HEK293 (cell line): ENCODE results near the gene ARNT2.

Experiments
- CTCF ChIA-PET: fragments of 350-600 bp; formaldehyde crosslinking; extraction: SDS; loops from one replicate; lab custom pipeline; 2021; ENCODE audit warnings: antibody characterized with exemption; lab: Yijun Ruan, JAX
- POLR2A ChIA-PET: fragments of 300-600 bp; formaldehyde crosslinking; extraction: SDS; loops from one replicate; lab custom pipeline; 2020; ENCODE audit warnings: antibody characterized with exemption, inconsistent platforms; lab: Yijun Ruan, JAX
- H3K27ac ChIP-seq: fragments of 200-500 bp; sonication (Bioruptor generic); 2 replicates; pipeline ENCODE4 v1.5.1; 2014; ENCODE audit warnings: low read depth, low read length, control low read depth, inconsistent platforms; ENCODE audit errors: extremely low read depth
- H3K36me3 ChIP-seq, 2 experiments: fragments of 200-500 bp in 1 of 2; sonication (Bioruptor generic) in 1 of 2; 1 replicate in 1 of 2; 2 replicates in 1 of 2; pipeline ENCODE4 v1.5.1; 2014 to 2017; ENCODE audit warnings: inconsistent platforms in 2 of 2, low read length in 2 of 2; ENCODE audit not compliant: control insufficient read depth in 2 of 2, insufficient read depth in 1 of 2
- H3K4me1 ChIP-seq: fragments of 200-500 bp; sonication (Bioruptor generic); 2 replicates; pipeline ENCODE4 v1.5.1; 2014; ENCODE audit warnings: mild to moderate bottlenecking, low read length, inconsistent platforms; ENCODE audit not compliant: control insufficient read depth, insufficient read depth
- H3K4me3 ChIP-seq: 2 replicates; pipeline ENCODE4 v1.5.1; 2011; ENCODE audit warnings: low read depth, mild to moderate bottlenecking, control low read depth, low read length, moderate library complexity
- H3K9me3 ChIP-seq: fragments of 200-500 bp; sonication (Bioruptor generic); 2 replicates; pipeline ENCODE4 v1.5.1; 2014; ENCODE audit warnings: low read depth, low read length, inconsistent platforms; ENCODE audit not compliant: control insufficient read depth, insufficient read depth
- BCL11B ChIP-seq: fragments of 450-650 bp; formaldehyde crosslinking; IDR thresholded peaks from 2 replicates; pipeline ENCODE4 v1.5.1; 2016; ENCODE audit warnings: low read depth, missing biosample characterization, missing genetic modification characterization
- GLI2 ChIP-seq: fragments of 450-650 bp; formaldehyde crosslinking; IDR thresholded peaks from 2 replicates; pipeline ENCODE4; 2017; ENCODE audit warnings: missing biosample characterization, missing genetic modification characterization, low read depth, borderline replicate concordance
- GLI4 ChIP-seq: fragments of 450-650 bp; formaldehyde crosslinking; IDR thresholded peaks from 2 replicates; pipeline ENCODE4 v1.5.1; 2016; ENCODE audit warnings: missing biosample characterization, missing genetic modification characterization
- HOXC10 ChIP-seq: sonication (generic); formaldehyde crosslinking; IDR thresholded peaks from 2 replicates; pipeline ENCODE4 v1.8.1; 2023; ENCODE audit warnings: mild to moderate bottlenecking, missing genetic modification reagents
- KLF9 ChIP-seq: fragments of 450-650 bp; formaldehyde crosslinking; IDR thresholded peaks from 2 replicates; pipeline ENCODE4 v1.5.1; 2016; ENCODE audit warnings: missing biosample characterization, missing genetic modification characterization, low read depth
- ZFP69B ChIP-seq: fragments of 450-650 bp; formaldehyde crosslinking; IDR thresholded peaks from 2 replicates; pipeline ENCODE4 v1.5.1; 2016; ENCODE audit warnings: missing biosample characterization, missing genetic modification characterization
- ZIC2 ChIP-seq: fragments of 450-650 bp; formaldehyde crosslinking; IDR thresholded peaks from 2 replicates; pipeline ENCODE4 v1.5.1; 2016; ENCODE audit warnings: missing biosample characterization, missing genetic modification characterization
- ZNF10 ChIP-seq: fragments of 450-650 bp; formaldehyde crosslinking; IDR thresholded peaks from 2 replicates; pipeline ENCODE4 v1.5.1; 2017; ENCODE audit warnings: missing biosample characterization, missing genetic modification characterization
- ZNF16 ChIP-seq: fragments of 450-650 bp; formaldehyde crosslinking; IDR thresholded peaks from 2 replicates; pipeline ENCODE4 v1.5.1; 2016; ENCODE audit warnings: low read depth, missing biosample characterization, missing genetic modification characterization
- ZNF202 ChIP-seq: fragments of 450-650 bp; formaldehyde crosslinking; IDR thresholded peaks from 2 replicates; pipeline ENCODE4 v1.5.1; 2016; ENCODE audit warnings: missing biosample characterization, missing genetic modification characterization, borderline replicate concordance
- ZNF214 ChIP-seq: fragments of 450-650 bp; formaldehyde crosslinking; IDR thresholded peaks from 2 replicates; pipeline ENCODE4 v1.5.1; 2017; ENCODE audit warnings: missing biosample characterization, mild to moderate bottlenecking, missing genetic modification characterization, borderline replicate concordance
- ZNF248 ChIP-seq: fragments of 450-650 bp; formaldehyde crosslinking; IDR thresholded peaks from 2 replicates; pipeline ENCODE4 v1.5.1; 2017; ENCODE audit warnings: missing biosample characterization, missing genetic modification characterization
- ZNF394 ChIP-seq: fragments of 450-650 bp; formaldehyde crosslinking; IDR thresholded peaks from 2 replicates; pipeline ENCODE4 v1.5.1; 2016; ENCODE audit warnings: missing biosample characterization, missing genetic modification characterization, mild to moderate bottlenecking, moderate library complexity, borderline replicate concordance
- ZNF433 ChIP-seq: fragments of 450-650 bp; formaldehyde crosslinking; IDR thresholded peaks from 2 replicates; pipeline ENCODE4 v1.5.1; 2016; ENCODE audit warnings: missing biosample characterization, missing genetic modification characterization, low read depth
- ZNF510 ChIP-seq: fragments of 450-650 bp; formaldehyde crosslinking; IDR thresholded peaks from 2 replicates; pipeline ENCODE4 v1.5.1; 2018; ENCODE audit warnings: mild to moderate bottlenecking, missing genetic modification characterization, missing biosample characterization; ENCODE audit not compliant: insufficient replicate concordance
- ZNF555 ChIP-seq: fragments of 450-650 bp; formaldehyde crosslinking; conservative IDR thresholded peaks from 2 replicates; pipeline ENCODE4 v1.5.1; 2017; ENCODE audit warnings: missing biosample characterization, mild to moderate bottlenecking, missing genetic modification characterization, inconsistent platforms
- ZNF571 ChIP-seq: fragments of 450-650 bp; formaldehyde crosslinking; IDR thresholded peaks from 2 replicates; pipeline ENCODE4 v1.5.0; 2017; ENCODE audit warnings: missing biosample characterization, missing genetic modification characterization
- ZNF621 ChIP-seq: fragments of 450-650 bp; formaldehyde crosslinking; IDR thresholded peaks from 2 replicates; pipeline ENCODE4 v1.5.1; 2017; ENCODE audit warnings: missing biosample characterization, missing genetic modification characterization
- ZNF626 ChIP-seq: fragments of 450-650 bp; sonication (Bioruptor Pico); formaldehyde crosslinking; IDR thresholded peaks from 2 replicates; pipeline ENCODE4 v1.5.1; 2018; ENCODE audit warnings: missing biosample characterization, missing genetic modification characterization, inconsistent platforms
- ZNF660 ChIP-seq: fragments of 450-650 bp; IDR thresholded peaks from 2 replicates; pipeline ENCODE4 v1.5.1; 2018; ENCODE audit warnings: missing biosample characterization, mild to moderate bottlenecking, missing genetic modification characterization
- ZNF677 ChIP-seq: fragments of 450-650 bp; IDR thresholded peaks from 2 replicates; pipeline ENCODE4 v1.5.0; 2018; ENCODE audit warnings: missing biosample characterization, mild to moderate bottlenecking, missing genetic modification characterization, moderate library complexity
- ZNF837 ChIP-seq: fragments of 450-650 bp; formaldehyde crosslinking; IDR thresholded peaks from 2 replicates; pipeline ENCODE4 v1.5.1; 2016; ENCODE audit warnings: missing biosample characterization, missing genetic modification characterization
- ZSCAN16 ChIP-seq: fragments of 450-650 bp; formaldehyde crosslinking; IDR thresholded peaks from 2 replicates; pipeline ENCODE4 v1.5.1; 2016; ENCODE audit warnings: missing biosample characterization, missing genetic modification characterization
- TF ChIP-seq, protein P1 (sequence below): sonication (generic); formaldehyde crosslinking; IDR thresholded peaks from 2 replicates; pipeline ENCODE4 v1.8.1; 2022; ENCODE audit warnings: mild to moderate bottlenecking, moderate library complexity, missing genetic modification reagents
- TF ChIP-seq, protein P2 (sequence below): fragments of 450-650 bp; formaldehyde crosslinking; IDR thresholded peaks from 2 replicates; pipeline ENCODE4 v1.5.1; 2016; ENCODE audit warnings: missing biosample characterization, missing genetic modification characterization

The ARNT2 gene

DNA sequence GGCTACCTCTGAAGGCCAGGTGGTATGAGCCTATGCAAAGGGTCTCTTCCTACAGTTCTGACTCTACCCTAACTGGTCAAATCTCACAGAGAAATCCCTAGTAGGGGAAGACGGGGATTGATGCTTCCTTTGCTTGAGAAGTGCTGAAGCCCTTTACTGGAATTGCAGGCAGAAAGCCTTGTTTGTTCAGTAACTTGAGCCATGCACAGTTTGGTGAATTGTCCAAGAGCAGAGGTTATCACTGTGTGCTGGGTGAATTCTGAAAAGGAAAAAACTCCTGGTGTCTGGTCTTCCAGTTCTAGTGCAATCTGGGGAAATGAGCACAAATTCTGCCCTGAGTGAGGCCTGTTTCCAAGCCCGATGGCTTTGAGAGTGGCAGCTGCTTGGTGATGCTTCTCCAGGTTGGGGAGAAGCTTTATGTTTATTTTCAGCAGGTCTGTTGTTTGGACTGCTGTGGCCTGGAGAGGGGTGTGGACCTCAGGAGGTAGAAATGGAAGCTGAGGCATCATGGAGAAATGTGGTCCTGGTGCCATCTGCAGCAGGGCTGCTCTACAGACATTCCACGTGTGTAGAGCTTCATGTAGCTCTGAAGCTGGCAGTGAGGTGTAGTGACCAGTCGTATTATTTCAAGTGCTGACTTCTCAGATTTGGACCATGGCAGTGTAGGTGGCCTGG lies 60.9 kb downstream of the ARNT2 start:
- Histone ChIP-seq H3K4me1 (no peaks in the 10 kb centered on the region), H3K27ac (no peak overlapping the region), H3K9me3 (no peaks in the 10 kb centered on the region), H3K4me3 (no peak overlapping the region), H3K36me3 (no peaks in the 10 kb centered on the region)
- ChIA-PET CTCF (interaction anchor here (0.6 to 3.1 kb wide), 5 partner anchors 9 to 801 kb away, joined by 3 to 18 read pairs (median 4); no protein-coding TSS in a partner anchor), POLR2A (interaction anchor here (0.5 kb wide), 1 partner anchor 823 kb away, joined by 3 read pairs; no protein-coding TSS in a partner anchor)
- TF ChIP-seq ZSCAN16 (no peak), ZNF555 (no peak), ZNF214 (tag by site-specific recombination) (no peak), GLI2 (no peak), ZNF660 (tag by site-specific recombination) (no peak), KLF9 (no peak), ZNF248 (no peak)

DNA sequence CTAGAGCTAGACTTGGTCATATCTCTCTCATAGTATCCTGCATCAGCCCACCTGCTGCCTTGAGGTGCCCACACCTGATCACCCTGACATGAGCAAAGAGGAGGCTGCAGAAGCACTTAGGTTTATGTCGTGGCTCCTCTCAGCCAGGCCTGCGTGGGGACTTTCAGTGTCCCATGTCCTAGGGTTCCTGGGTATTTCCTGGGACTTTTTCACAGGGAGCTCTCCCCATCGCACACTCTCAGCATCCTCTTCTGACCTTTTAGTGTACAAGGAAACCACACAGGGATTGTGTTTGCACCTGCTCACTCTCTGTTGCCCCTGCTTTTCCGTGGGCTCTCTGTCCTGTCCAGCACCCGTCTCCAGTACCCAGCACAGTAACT lies 61.4 kb downstream of the ARNT2 start:
- CTCF ChIA-PET = interaction anchor here (0.6 to 3.1 kb wide), 5 partner anchors 9 to 800 kb away, joined by 3 to 18 read pairs (median 4); no protein-coding TSS in a partner anchor
- H3K27ac ChIP-seq = no peak overlapping the region

DNA sequence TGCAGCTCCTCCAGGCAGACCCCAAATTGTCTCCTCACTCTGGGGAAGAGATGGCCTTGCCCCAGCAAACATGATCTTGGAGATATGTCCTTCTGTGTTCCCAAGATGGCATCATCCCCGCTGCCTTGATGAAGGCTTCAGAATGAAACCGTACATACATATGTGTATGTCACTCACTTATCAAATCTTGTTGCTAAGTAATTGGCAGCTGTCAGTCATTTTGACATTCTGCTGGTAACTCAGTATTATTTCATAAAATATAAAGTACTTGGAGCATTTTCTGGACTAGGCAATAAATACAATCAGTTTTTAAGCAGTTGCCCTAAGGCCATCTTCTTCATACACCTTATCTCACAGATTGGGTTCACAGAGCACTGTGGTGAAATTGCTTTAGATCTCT lies 62.4 kb downstream of the ARNT2 start:
- Histone ChIP-seq H3K27ac (no peak overlapping the region), H3K4me3 (no peak overlapping the region), H3K36me3 (peaks cover 0 to 6% of the 10 kb centered on the region in 2 experiments; a peak in 2 of 3 replicates), H3K9me3 (no peaks in the 10 kb centered on the region), H3K4me1 (no peaks in the 10 kb centered on the region)
- CTCF ChIA-PET = interaction anchor here (0.7 to 3.1 kb wide), 3 partner anchors 10 to 310 kb away, joined by 4 to 18 read pairs (median 4); no protein-coding TSS in a partner anchor
- POLR2A ChIA-PET = no interaction called here
- TF ChIP-seq ZNF677 (tag by site-specific recombination) (no peak), GLI4 (tag by site-specific recombination) (no peak), ZNF626 (tag by site-specific recombination) (no peak), ZNF394 (no peak), ZFP69B (tag by site-specific recombination) (no peak)

More for the DNA sequence above, 61.4 kb downstream of the ARNT2 start:
- POLR2A ChIA-PET = interaction anchor here (0.5 kb wide), 1 partner anchor 824 kb away, joined by 3 read pairs; no protein-coding TSS in a partner anchor
- H3K4me1 ChIP-seq = no peaks in the 10 kb centered on the region
- 0 out of 3 replicates have a peak, but pooled peaks cover 0 to under 1% of the 10 kb centered on the region in 2 experiments for H3K36me3 ChIP-seq
- H3K9me3 ChIP-seq = no peaks in the 10 kb centered on the region
- no peak overlapping the region for H3K4me3 ChIP-seq
- TF ChIP-seq ZNF16 (tag by site-specific recombination) (no peak), HOXC10 (CRISPR knock-in tag) (no peak), ZNF571 (tag by site-specific recombination) (no peak), ZNF837 (tag by site-specific recombination) (no peak), ZNF510 (tag by site-specific recombination) (no peak), ZNF10 (tag by site-specific recombination) (no peak), ZNF433 (no peak), KLF9 (no peak), BCL11B (tag by site-specific recombination) (no peak), ZNF202 (no peak), ZNF621 (tag by site-specific recombination) (no peak), ZIC2 (tag by site-specific recombination) (no peak), ZNF677 (tag by site-specific recombination) (no peak)
- TF ChIP-seq, protein P1, sequence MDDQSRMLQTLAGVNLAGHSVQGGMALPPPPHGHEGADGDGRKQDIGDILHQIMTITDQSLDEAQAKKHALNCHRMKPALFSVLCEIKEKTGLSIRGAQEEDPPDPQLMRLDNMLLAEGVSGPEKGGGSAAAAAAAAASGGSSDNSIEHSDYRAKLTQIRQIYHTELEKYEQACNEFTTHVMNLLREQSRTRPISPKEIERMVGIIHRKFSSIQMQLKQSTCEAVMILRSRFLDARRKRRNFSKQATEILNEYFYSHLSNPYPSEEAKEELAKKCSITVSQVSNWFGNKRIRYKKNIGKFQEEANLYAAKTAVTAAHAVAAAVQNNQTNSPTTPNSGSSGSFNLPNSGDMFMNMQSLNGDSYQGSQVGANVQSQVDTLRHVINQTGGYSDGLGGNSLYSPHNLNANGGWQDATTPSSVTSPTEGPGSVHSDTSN (CRISPR knock-in tag) = no peak
- TF ChIP-seq, protein P2, sequence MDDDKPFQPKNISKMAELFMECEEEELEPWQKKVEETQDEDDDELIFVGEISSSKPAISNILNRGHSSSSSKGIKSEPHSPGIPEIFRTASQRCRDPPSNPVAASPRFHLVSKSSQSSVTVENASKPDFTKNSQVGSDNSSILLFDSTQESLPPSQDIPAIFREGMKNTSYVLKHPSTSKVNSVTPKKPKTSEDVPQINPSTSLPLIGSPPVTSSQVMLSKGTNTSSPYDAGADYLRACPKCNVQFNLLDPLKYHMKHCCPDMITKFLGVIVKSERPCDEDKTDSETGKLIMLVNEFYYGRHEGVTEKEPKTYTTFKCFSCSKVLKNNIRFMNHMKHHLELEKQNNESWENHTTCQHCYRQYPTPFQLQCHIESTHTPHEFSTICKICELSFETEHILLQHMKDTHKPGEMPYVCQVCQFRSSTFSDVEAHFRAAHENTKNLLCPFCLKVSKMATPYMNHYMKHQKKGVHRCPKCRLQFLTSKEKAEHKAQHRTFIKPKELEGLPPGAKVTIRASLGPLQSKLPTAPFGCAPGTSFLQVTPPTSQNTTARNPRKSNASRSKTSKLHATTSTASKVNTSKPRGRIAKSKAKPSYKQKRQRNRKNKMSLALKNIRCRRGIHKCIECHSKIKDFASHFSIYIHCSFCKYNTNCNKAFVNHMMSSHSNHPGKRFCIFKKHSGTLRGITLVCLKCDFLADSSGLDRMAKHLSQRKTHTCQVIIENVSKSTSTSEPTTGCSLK (tag by site-specific recombination) = no peak
- TF ChIP-seq, all 188 proteins: peak for 0
